IPS DF 6.9 (cell line): Measurements from ENCODE around the gene CEBPZOS.

Experiments used
- DNase-seq: peaks from one replicate; pipeline ENCODE4 v3.0.0-alpha.2; 2013; ENCODE audit warnings: low read depth, low spot score
- H3K27ac ChIP-seq: one replicate; pipeline ENCODE4 v1.5.1; 2013; ENCODE audit warnings: low read length, control low read depth
- H3K27me3 ChIP-seq: 2 replicates; pipeline ENCODE4 v1.6.1; 2013; ENCODE audit warnings: mild to moderate bottlenecking, low read length; ENCODE audit not compliant: control insufficient read depth, insufficient read depth
- H3K36me3 ChIP-seq: 2 replicates; pipeline ENCODE4 v1.6.1; 2013; ENCODE audit warnings: low read length; ENCODE audit not compliant: control insufficient read depth, insufficient read depth
- H3K4me1 ChIP-seq: 2 replicates; pipeline ENCODE4 v1.6.1; 2013; ENCODE audit warnings: low read length; ENCODE audit not compliant: control insufficient read depth, insufficient read depth
- H3K4me3 ChIP-seq: 2 replicates; pipeline ENCODE4 v1.5.1; 2013; ENCODE audit warnings: mild to moderate bottlenecking, low read length
- H3K9me3 ChIP-seq: 2 replicates; pipeline ENCODE4 v1.6.1; 2013; ENCODE audit warnings: low read length, inconsistent platforms; ENCODE audit not compliant: control insufficient read depth, insufficient read depth
- WGBS: extraction: QIAGEN DNeasy Blood & Tissue Kit; methylation state at CpG from one replicate; pipeline ENCODE4 v1.1.7; 2013; ENCODE audit warnings: mixed read lengths, missing lambda C conversion rate; ENCODE audit not compliant: insufficient read length, insufficient coverage; 5-methylcytosine and 5-hydroxymethylcytosine counted together

Gene CEBPZOS

DNA sequence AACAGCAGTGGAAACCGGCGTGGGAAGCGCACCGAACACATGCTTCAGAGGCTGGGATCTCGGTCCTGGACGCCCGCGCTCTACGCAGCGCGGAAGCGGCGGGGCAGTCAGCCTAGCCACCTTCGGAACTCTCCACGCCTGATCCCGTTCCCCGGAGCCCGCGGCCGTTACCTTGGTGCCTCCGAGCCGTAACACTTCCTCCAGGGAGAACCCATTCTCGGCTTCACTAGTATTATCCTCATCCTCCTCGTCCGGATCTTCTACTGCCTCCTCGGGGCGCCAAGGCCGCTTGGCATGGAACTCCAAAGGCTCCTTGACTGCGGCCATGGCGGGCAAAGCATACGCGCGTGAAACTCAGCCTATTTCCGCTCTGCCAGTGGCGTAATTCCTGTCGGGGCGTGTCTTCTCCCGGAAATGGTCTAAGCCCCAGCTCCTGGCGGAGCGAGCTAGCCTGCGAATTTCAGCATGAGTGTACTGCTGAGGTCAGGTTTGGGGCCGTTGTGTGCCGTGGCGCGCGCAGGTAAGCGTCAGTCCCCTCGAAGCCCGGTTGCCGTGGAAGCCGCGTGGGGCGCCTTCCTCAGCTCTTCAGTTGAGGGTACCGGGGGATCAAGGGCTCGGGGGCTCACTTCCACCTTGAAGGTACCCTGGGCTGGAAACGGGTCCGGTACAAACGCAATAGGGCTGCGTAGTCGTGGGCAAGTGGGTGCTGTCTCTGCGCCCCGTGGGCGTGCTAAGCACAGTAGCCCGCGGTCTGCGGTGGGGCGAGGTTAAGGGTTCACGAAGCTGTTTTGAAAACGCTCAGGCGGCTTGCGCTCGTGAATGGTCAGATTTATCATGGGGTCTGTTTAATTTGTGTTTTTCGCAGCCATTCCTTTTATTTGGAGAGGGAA, 35.2 kb downstream of the CEBPZOS start, which contains the start of the genes CEBPZ and NDUFAF7:
TSS of gene CEBPZ (minus strand) at position 356 of the 890 bp plus-strand sequence. CDS start at position 327, 29 bp downstream.
TSS of gene NDUFAF7 (plus strand) at position 418 of the 890 bp plus-strand sequence. CDS start at position 466, 48 bp downstream.
- H3K27ac ChIP-seq = no peak within 1 kb of the TSS
- WGBS = no CpG with 5 or more reads among the region's 73 CpGs
- H3K27me3 ChIP-seq = no peaks in the 10 kb centered on the region
- peaks cover 3% of the 10 kb centered on the region; the same call in 1 of the 2 replicates for H3K4me1 ChIP-seq
- peak within 1 kb of the TSS; percentile 82 for H3K4me3 ChIP-seq
- H3K36me3 ChIP-seq = peaks cover 5% of the 10 kb centered on the region; the same call in 1 of the 2 replicates
- no peaks in the 10 kb centered on the region for H3K9me3 ChIP-seq
- peak; percentile 63 for DNase-seq

GRCh38 chr2:37232131-37232933, 36.0 kb downstream of the CEBPZOS start:
- H3K4me1 ChIP-seq = peaks cover 2% of the 10 kb centered on the region; the same call in 1 of the 2 replicates
- H3K27ac ChIP-seq = no peak overlapping the region
- H3K9me3 ChIP-seq = no peaks in the 10 kb centered on the region
- no peaks in the 10 kb centered on the region for H3K27me3 ChIP-seq
- H3K36me3 ChIP-seq = peaks cover 5% of the 10 kb centered on the region; the same call in 1 of the 2 replicates
- peak overlapping the region; percentile 82; the same call in 1 of the 2 replicates for H3K4me3 ChIP-seq
- no CpG with 5 or more reads among the region's 18 CpGs for WGBS
- DNase-seq = no peak

GRCh38 chr2:37243435-37243834, 47.1 kb downstream of the CEBPZOS start:
- H3K4me3 ChIP-seq = no peak overlapping the region
- H3K4me1 ChIP-seq = no peaks in the 10 kb centered on the region
- H3K27me3 ChIP-seq = no peaks in the 10 kb centered on the region
- no peaks in the 10 kb centered on the region for H3K9me3 ChIP-seq
- no CpG with 5 or more reads among the region's 4 CpGs for WGBS
- no peak overlapping the region for H3K27ac ChIP-seq
- H3K36me3 ChIP-seq = peaks cover 3% of the 10 kb centered on the region; the same call in 1 of the 2 replicates
- DNase-seq = no peak

- peaks cover 3% of the 10 kb centered on the region; the same call in 1 of the 2 replicates for H3K36me3 ChIP-seq
- WGBS = no CpG with 5 or more reads among the region's 4 CpGs
Observed at GRCh38 chr2:37244017-37244416, 47.7 kb downstream of the CEBPZOS start.

DNA sequence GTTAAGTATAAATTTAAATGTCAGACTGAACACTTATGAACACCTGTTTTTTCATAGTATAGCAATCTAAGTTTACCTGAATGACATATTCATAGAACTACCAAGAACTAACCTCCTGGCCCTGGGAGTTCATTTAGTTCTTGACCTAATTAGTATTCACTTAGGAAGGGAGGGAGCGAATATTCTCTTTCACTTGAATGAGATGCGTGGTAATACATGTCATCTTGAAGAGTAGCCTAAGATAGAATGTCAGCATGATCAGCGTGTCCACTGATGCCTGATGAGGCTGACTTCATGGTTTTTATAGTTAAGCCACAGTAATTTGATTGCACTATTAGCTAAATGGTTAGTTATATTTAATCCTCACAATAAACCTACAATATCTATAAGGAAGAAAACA, 48.5 kb downstream of the CEBPZOS start:
- peaks cover 6% of the 10 kb centered on the region; the same call in 1 of the 2 replicates for H3K36me3 ChIP-seq
- H3K4me1 ChIP-seq = no peaks in the 10 kb centered on the region
- no CpG with 5 or more reads among the region's 3 CpGs for WGBS
- no peak overlapping the region for H3K4me3 ChIP-seq
- no peak overlapping the region for H3K27ac ChIP-seq
- no peaks in the 10 kb centered on the region for H3K9me3 ChIP-seq
- no peak for DNase-seq
- no peaks in the 10 kb centered on the region for H3K27me3 ChIP-seq

More at GRCh38 chr2:37244017-37244416, 47.7 kb downstream of the CEBPZOS start:
- no peaks in the 10 kb centered on the region for H3K27me3 ChIP-seq
- no peak overlapping the region for H3K4me3 ChIP-seq
- no peaks in the 10 kb centered on the region for H3K4me1 ChIP-seq
- DNase-seq = no peak
- no peaks in the 10 kb centered on the region for H3K9me3 ChIP-seq
- no peak overlapping the region for H3K27ac ChIP-seq

DNA sequence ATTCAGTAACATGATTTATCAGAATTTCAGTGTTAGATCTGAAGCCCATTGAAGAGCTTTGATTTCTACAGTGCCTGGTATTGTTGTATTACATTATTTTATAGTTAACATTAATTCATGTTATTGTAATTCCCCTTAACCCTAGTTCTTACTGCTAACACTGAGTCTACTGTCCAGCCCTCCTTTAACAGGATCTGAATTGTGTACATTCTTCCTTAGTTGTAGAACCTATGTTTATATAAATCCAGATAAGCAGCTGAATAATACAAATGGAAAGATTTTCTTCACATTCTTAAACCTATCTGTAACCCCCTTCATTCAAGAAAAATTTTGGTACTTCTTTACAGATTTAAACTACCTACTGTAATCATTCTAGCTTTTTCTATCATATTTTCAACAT, 49.9 kb downstream of the CEBPZOS start:
- no peaks in the 10 kb centered on the region for H3K4me1 ChIP-seq
- H3K27ac ChIP-seq = no peak overlapping the region
- no peak overlapping the region for H3K4me3 ChIP-seq
- H3K27me3 ChIP-seq = no peaks in the 10 kb centered on the region
- peaks cover 9% of the 10 kb centered on the region; the same call in 1 of the 2 replicates for H3K36me3 ChIP-seq
- H3K9me3 ChIP-seq = no peaks in the 10 kb centered on the region
- DNase-seq = no peak

DNA sequence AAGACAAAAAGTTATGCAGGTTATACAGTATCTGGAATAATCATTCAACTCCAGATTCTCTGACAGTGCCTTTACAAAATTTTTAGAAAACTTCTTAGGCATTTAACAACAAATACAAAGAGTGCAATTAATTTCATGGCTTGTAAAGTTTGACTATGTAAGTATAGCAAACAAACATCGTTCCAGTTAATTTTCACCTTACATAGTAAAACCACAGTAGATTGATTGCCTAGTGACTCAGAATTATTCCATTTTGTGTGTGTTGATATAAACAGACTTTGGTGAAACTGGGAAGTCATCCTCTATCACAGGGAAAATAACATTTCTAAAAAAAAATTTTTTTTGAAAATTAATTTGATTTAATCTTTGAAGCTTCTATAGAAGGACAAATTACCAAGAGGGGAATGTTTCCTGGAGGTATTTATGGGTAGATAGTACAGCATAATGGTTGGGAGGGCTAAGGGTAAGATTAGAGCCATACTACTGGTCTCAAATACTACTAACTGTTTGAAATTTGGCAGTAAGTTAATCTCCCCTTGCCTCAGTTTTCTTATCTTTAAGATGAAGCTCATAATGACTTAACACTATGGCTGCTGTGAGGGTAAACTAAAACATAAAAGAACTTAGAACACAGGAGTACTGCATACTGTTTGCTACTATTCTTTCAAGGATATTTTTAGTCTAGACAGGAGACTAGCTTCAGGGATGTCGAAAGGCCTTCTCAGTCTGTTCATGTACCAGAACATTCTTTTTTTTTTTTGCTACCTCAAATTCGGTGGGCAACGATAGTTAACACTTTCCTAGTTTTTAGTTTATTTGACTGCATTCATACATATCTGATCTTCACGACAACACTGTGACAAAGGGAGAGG, 54.8 kb downstream of the CEBPZOS start:
- H3K36me3 ChIP-seq = peaks cover 13% of the 10 kb centered on the region; the same call in 1 of the 2 replicates

More for the DNA sequence above, 54.8 kb downstream of the CEBPZOS start:
- no peaks in the 10 kb centered on the region for H3K9me3 ChIP-seq
- no peak for DNase-seq
- no peak overlapping the region for H3K27ac ChIP-seq
- H3K4me1 ChIP-seq = no peaks in the 10 kb centered on the region
- H3K27me3 ChIP-seq = no peaks in the 10 kb centered on the region; the same call in 1 of the 2 replicates
- H3K4me3 ChIP-seq = no peak overlapping the region
- no CpG with 5 or more reads among the region's 5 CpGs for WGBS
